Heart left ventricle (tissue), 16 donors: Measurements from ENCODE around the gene BOC. TPM values are rescaled to one million over a fixed set of nuclear protein-coding genes. Genes with fewer than 3 reads are reported as not detected.

Experiments used
- ATAC-seq, 4 donors: fragments of 200-7000 bp; cut with Tn5 transposase; one replicate each; pipeline ENCODE4 v1.9.1; 2020 to 2022; ENCODE audit warnings: moderate library complexity in 4 of 4, mild to moderate bottlenecking in 3 of 4, moderate number of reproducible peaks in 1 of 4
- DNase-seq, 5 donors: peaks; one replicate each; pipeline ENCODE4 v3.0.0-alpha.2; 2020
- H3K27ac ChIP-seq, 12 donors: fragments of 200-600 bp; sonication (generic) in 4 of 12; one replicate each; pipeline versions ENCODE4 v1.5.0 to v1.8.0; 2016 to 2022; ENCODE audit warnings: mild to moderate bottlenecking in 2 of 12
- H3K27me3 ChIP-seq, 9 donors: fragments of 200-600 bp; sonication (generic) in 2 of 9; one replicate each; pipeline versions ENCODE4 v1.5.1 to v1.8.0; 2016 to 2022; ENCODE audit warnings: mild to moderate bottlenecking in 3 of 9
- H3K36me3 ChIP-seq, 9 donors: fragments of 200-600 bp; sonication (generic) in 2 of 9; one replicate each; pipeline versions ENCODE4 v1.5.0 to v1.8.0; 2018 to 2022; ENCODE audit warnings: mild to moderate bottlenecking in 2 of 9
- H3K4me1 ChIP-seq, 12 donors: fragments of 200-600 bp; sonication (generic) in 4 of 12; one replicate each; pipeline versions ENCODE4 v1.5.0 to v1.8.0; 2016 to 2022; ENCODE audit warnings: mild to moderate bottlenecking in 3 of 12
- H3K4me3 ChIP-seq, 12 donors: fragments of 200-600 bp; sonication (generic) in 4 of 12; one replicate each; pipeline versions ENCODE4 v1.5.0 to v1.8.0; 2017 to 2022; ENCODE audit warnings: mild to moderate bottlenecking in 9 of 12, moderate library complexity in 4 of 12
- H3K9me3 ChIP-seq, 12 donors: fragments of 200-600 bp; sonication (generic) in 4 of 12; one replicate each; pipeline versions ENCODE4 v1.5.0 to v1.8.0; 2016 to 2022; ENCODE audit warnings: mild to moderate bottlenecking in 1 of 12
- CTCF ChIP-seq, 12 donors: fragments of 200-600 bp; sonication (generic) in 4 of 12; IDR thresholded peaks; one replicate each; pipeline versions ENCODE4 v1.5.0 to v1.8.0; 2018 to 2022; ENCODE audit warnings: antibody characterized with exemption in 12 of 12, mild to moderate bottlenecking in 5 of 12
- POLR2A ChIP-seq, 2 donors: fragments of 450-650 bp; IDR thresholded peaks; one replicate each; pipeline ENCODE4 v1.6.1; 2017; ENCODE audit warnings: antibody characterized with exemption in 2 of 2, mild to moderate bottlenecking in 2 of 2, moderate library complexity in 2 of 2
- WGBS, 4 donors: extraction: QIAGEN DNeasy Blood & Tissue Kit in 2 of 4; methylation state at CpG; one replicate each; pipeline versions ENCODE4 v1.1.5 to v1.1.7; 2013 to 2018; 5-methylcytosine and 5-hydroxymethylcytosine counted together
- intact Hi-C, 10 donors: fragments of 100-400 bp; cut with DNase I; formaldehyde crosslinking; loops; one replicate each; pipeline versions ENCODE4 v1.11.1 to v1.14.2; 2022
- polyA plus RNA-seq, 2 donors: library from polyadenylated mRNA; stranded (reverse); fragments of 200-250 nt; gene quantifications; one replicate each; pipeline ENCODE4 v1.2.3, GENCODE V29; 2013
- total RNA-seq, 9 donors: library from RNA; depleted of rRNA in 2 of 9; stranded (reverse); fragments of >200 nt in 2 of 9; fragmentation: NEBNext Ultra II Directional in 3 of 9; extraction: Animal tissue kit (Norgen Biotek cat#: 25700) in 3 of 9; gene quantifications; one replicate each; pipeline versions ENCODE4 v1.1.0 to v1.2.4, GENCODE V29; 2016 to 2023
- donor health status: ischemic (EF 13 %, LVEDD 7.1; RV severe dilation, severe dysfunction).
- donor health status: healthy with polysubstance abuse.
- donor health status: DM: no; HTN: yes; CAD: no.
- donor health status: DM: no; HTN: no; CAD: no.
- donor health status: ischemic (EF 25% LVEDD 6.9; RV normal size, moderate dysfunction).
- donor health status: ischemic (EF 25% LVEDD 5.7; RV mildly dilated, moderate dysfunction).
- donor health status: healthy.
- donor health status: DM: yes; HTN: yes; CAD: no.
- donor health status: ischemic (EF 35%, LVEDD 5.7; RV mildly dilated, moderate dysfunction).
- donor health status: nonischemic (EF 11% LVEDD 7.7; RV severe dilation, severe dysfunction).
- donor health status: DM: yes; HTN: yes; CAD: no.
- donor health status: PGD.
- donor health status: ischemic (EF 29% LVEDD 5.4; RV normal size, mild dysfunction).
- donor health status: nonischemic (EF 23%, LVEDD 6.1; RV moderate dilation, normal function).

The BOC gene
- total and polyA plus RNA-seq, 11 donors: 1.9 to 12.2 (median 4.4) TPM

- no peaks in the 10 kb centered on the region for H3K9me3 ChIP-seq
- no peak for ATAC-seq
- H3K36me3 ChIP-seq: no peaks in the 10 kb centered on the region
- WGBS, 4 donors: 76 to 87% (median 85%) methylated on average over 3 of the region's 3 CpGs
- intact Hi-C loops: no loop called here
- TF ChIP-seq POLR2A (IDR thresholded peaks at IDR 0.05) (no peak), CTCF (IDR thresholded peaks at IDR 0.05) (no peak)
- no peak for DNase-seq
- no peaks in the 10 kb centered on the region for H3K27me3 ChIP-seq
- peak overlapping the region in 4 of 12 donors; percentile 59 to 78 (median 66) for H3K27ac ChIP-seq
- peaks cover 0 to 19% (median 10%) of the 10 kb centered on the region in 12 donors for H3K4me1 ChIP-seq
- no peak overlapping the region for H3K4me3 ChIP-seq
These were observed 45.5 kb upstream of the BOC start for GRCh38 chr3:113165841-113166240.

DNA sequence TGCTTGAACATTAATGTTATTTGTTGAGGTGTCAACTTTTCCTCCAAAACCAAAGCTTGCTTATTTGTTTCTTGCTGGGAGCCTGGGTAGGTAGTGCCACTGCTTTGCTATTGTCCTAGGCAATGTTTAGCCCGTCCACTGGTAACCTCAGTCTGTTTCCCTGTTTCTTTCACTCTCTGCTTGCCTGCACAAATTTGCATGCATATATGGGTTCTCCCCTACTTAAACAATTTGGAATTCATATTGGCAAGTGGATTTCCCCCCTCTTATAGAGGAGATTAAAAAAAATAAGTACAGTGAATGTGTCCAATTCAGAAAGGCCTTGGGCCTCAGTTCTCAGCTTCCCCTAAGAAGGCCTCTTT lies 45.0 kb upstream of the BOC start:
- Histone ChIP-seq H3K27me3 (no peaks in the 10 kb centered on the region), H3K9me3 (no peaks in the 10 kb centered on the region), H3K4me1 (peaks cover 0 to 19% (median 10%) of the 10 kb centered on the region in 12 donors), H3K27ac (peak overlapping the region in 11 of 12 donors; percentile 17 to 78 (median 59)), H3K4me3 (no peak overlapping the region), H3K36me3 (no peaks in the 10 kb centered on the region)
- ATAC-seq: no peak
- WGBS, 4 donors: 88 to 96% (median 92%) methylated on average over 1 of the region's 1 CpG
- intact Hi-C loops: no loop called here
- no peak for TF ChIP-seq CTCF (IDR thresholded peaks at IDR 0.05)
- TF ChIP-seq POLR2A (IDR thresholded peaks at IDR 0.05): no peak
- DNase-seq: no peak

- WGBS, 4 donors: 16 to 33% (median 24%) methylated on average over 12 of the region's 12 CpGs
- peak; percentile 44 to 92 (median 82) for ATAC-seq
- DNase-seq: peak in 3 of 5 donors; percentile 13 to 59 (median 50)
- Histone ChIP-seq H3K36me3 (no peaks in the 10 kb centered on the region), H3K27ac (peak overlapping the region in 11 of 12 donors; percentile 17 to 78 (median 59)), H3K27me3 (no peaks in the 10 kb centered on the region), H3K4me3 (no peak overlapping the region), H3K9me3 (no peaks in the 10 kb centered on the region), H3K4me1 (peaks cover 0 to 19% (median 10%) of the 10 kb centered on the region in 12 donors)
- intact Hi-C loops: no loop called here
- TF ChIP-seq POLR2A (IDR thresholded peaks at IDR 0.05): no peak
- TF ChIP-seq CTCF (IDR thresholded peaks at IDR 0.05): no peak
These were observed 44.5 kb upstream of the BOC start for GRCh38 chr3:113166719-113167492.

DNA sequence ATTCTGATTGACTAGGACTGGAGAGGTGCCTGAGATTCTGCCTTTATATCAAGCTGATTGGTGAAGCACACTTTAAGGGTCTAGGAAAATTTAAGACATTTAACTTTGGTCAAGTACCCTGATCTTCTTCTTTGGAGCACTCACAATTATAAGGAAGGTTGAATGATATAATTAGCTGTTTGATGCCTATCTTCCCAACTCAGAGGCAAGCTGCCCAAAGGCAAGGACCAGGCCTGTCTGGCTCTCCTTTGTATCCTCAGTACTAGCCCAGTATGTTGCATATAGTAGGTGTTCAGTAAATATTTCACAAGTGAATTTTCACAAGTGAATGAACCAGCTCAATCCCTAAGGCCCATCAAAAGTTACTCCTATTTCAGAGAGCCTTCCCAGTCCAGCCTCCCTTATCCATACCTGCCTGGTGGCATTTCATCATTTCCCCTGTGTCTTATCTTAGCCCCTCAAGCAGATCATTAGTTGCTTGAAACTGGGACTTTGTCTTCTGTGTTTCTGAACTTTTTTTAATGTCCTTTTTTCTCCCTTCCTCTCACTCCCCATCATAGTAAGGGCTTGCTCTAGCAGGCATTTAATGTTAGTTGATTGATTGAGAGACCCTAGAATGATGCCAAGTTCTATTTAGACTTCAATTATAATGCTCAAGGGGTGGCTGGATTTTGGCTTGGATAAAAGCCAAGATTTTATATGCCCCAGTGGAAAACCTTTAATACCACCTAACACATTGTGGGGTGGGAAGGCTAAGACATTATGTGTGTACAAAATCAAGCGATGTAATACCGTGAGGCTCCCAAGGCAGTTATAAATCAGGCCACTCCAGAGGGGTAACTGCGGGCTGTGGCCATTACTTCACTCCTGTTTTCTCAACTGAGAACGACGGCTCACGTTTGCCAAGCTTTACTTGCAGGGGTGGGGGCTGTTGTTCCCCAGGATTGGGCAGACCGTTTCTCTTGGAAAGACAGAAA lies 43.2 kb upstream of the BOC start:
- no peak for ATAC-seq

More for the DNA sequence above, 43.2 kb upstream of the BOC start:
- Histone ChIP-seq H3K36me3 (no peaks in the 10 kb centered on the region), H3K27me3 (no peaks in the 10 kb centered on the region), H3K27ac (peak overlapping the region in 2 of 12 donors; percentile 72 to 78), H3K9me3 (no peaks in the 10 kb centered on the region), H3K4me3 (no peak overlapping the region), H3K4me1 (peaks cover 0 to 19% (median 10%) of the 10 kb centered on the region in 12 donors)
- no peak for TF ChIP-seq CTCF (IDR thresholded peaks at IDR 0.05)
- TF ChIP-seq POLR2A (IDR thresholded peaks at IDR 0.05): no peak
- intact Hi-C loops: no loop called here
- 73 to 83% (median 81%) methylated on average over 7 of the region's 7 CpGs for WGBS, 4 donors
- no peak for DNase-seq
